T1000 (cell line): Measurements from ENCODE around the gene PACS2.
"Not testable (repeated sequence)": the region's sequence is repeated elsewhere in the genome, so short reads cannot be mapped to it uniquely, and the experiment has no call there.

Experiments used
- DNase-seq: peaks from one replicate; lab custom pipeline; 2025; ENCODE audit warnings: mixed read lengths; lab: John Stamatoyannopoulos, UW

PACS2 gene

DNA sequence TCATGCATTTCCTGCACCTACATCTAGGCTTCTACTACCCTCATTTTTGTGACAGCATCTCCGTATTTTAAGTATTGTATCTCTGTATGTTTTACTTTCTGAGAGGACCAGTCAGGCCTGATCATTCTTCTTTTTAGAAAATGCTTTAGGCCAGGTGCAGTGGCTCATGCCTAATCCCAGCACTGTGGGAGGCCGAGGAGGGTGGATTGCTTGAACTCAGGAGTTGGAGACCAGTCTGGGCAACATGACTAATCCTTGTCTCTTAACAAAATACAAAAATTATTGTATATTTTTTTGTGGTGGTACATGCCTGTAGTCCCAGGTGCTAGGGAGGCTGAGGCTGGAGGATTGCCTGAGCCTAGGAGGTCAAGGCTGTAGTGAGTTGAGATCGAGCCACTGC lies 36.9 kb downstream of the PACS2 start:
- no peak for DNase-seq

DNA sequence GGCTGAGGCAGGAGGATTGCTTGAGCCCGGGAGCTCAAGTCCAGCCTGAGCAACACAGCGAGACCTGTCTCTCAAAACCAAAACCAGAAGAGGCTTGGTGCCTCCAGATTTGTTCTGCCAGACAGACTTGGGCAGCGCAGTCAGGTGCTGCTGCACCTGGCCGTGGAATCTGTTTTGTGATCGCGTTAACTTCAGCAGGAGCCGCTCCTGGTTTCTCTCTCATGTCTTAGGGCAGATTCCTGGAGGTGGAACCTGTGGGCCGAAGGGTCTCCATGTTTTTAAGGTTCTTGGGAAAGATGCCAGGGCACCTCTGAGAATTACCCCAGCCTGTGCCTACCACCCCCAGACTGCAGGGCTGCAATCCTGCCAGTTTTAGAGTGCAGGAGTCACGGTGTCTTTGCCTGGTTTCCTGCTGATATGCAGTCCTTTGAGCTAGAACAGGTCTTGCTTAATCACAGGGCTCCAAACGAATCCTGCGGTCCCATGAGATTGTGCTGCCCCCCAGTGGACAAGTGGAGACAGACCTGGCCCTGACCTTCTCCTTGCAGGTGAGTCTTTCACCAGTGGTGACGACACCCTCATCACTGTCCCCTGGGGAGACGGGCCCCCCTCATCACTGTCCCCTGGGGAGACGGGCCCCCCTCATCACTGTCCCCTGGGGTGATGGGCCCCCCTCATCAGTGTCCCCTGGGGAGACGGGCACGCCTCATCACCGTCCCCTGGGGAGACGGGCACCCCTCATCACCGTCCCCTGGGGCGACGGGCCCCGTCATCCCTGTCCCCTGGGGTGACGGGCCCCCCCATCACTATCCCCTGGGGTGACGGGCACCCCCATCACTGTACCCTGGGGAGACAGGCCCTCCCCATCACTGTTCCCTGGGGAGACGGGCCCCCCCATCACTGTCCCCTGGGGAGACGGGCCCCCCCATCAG lies 37.6 kb downstream of the PACS2 start:
- DNase-seq, result peak; percentile 66

DNA sequence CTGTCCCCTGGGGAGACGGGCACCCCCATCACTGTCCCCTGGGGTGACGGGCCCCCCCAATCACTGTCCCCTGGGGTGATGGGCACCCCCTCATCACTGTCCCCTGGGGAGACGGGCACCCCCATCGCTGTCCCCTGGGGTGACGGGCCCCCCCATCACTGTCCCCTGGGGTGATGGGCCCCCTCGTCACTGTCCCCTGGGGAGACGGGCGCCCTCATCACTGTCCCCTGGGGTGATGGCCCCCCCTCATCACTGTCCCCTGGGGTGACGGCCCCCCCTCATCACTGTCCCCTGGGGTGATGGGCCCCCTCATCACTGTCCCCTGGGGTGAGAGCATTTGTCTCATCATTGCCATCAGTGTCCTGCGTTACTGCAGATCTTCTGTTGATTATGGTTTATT lies 38.6 kb downstream of the PACS2 start:
- no peak for DNase-seq

- no peak for DNase-seq
Observed at GRCh38 chr14:105354541-105354940, 40.0 kb downstream of the PACS2 start.

GRCh38 chr14:105355049-105355575 lies 40.6 kb downstream of the PACS2 start:
- DNase-seq, result no peak

DNA sequence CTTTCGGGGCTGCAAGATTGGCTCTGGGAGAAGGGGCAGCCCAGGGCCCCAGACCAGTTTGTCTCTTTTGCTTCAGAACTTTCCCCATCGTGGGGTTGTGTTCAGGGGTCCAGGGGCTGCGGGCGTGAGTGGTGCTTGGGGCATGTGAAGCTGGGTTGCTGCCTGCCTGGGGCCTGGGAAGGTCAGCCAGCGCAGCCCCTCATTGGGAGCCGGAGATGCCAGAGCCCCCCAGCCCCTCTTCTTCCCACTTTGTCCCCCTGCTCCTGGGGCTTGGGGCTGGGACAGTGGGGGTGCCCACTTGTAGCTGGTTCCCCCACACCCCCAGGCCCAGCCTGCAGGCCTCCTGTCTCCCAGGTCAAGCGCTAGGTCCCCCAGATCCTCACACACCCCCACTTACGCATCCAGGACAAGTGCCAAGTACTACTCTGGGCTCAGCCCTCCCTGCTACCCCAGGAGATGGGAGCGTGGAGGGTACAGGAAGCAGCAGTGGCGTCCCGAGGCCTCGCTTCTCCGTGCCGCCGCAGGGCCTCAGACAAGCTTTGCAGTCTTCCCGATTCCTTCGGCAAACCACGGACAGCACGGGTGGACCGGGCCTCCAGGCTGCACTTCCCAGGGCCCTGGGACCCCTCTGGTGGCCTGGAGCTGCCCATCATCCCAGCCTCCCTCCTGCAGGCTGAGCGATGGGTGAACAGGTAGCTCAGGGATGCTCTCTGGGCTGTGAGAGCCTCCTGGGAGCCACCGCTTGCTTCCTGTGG lies 41.5 kb downstream of the PACS2 start:
- no peak for DNase-seq

DNA sequence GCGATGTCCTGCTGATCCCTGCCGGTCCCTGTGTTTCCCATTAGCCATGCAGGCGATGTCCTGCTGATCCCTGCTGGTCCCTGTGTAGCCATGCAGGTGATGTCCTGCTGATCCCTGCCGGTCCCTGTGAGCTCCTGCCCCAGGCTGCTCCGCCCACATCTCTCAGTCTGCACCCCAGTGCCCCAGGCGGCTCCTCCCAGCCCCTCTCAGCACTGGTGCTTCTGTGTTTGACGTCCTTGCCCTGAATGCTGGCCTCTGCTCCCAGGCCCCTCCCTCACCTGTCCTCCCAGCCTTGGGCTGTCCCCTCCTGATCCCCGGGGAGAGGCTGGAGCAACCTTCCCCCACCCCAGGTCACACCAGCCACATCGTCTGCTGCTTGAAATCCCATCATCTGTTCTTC lies 42.4 kb downstream of the PACS2 start:
- DNase-seq, result no peak

GRCh38 chr14:105357626-105358025 lies 43.1 kb downstream of the PACS2 start:
- DNase-seq, result no peak

DNA sequence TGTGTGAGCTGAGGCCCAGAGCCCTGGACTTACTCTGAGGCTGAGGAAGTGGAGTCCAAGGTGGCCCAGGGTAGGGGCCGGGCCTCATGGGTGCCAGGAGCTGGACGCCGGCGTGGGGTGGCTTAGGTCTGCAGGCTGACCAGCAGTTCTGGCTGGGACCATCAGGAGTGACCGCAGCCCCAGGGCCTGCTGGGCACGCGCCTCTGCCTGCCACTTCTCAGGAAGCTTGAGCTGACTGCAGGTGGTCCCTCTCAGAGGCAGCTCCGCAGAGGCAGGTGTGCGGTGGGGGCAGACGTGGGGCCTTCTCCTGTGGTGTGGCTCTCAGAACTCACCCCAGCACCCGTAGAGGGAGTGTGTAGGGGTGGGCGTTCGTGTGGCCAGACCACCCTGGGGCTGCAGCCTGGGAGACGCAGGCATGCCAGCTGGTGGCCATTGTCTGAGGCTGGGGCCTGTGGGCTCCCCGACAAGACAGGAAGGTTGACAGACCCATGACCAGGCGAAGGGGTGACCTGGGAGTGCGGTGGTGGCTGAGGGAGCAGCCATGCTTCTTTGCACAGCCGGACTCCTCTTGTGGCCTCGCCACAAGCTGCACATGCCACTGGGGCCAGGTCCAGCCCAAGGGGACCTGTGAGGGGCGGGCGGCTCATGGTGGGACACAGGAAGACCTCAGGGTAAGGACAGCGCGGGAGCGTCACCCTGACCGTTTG lies 43.7 kb downstream of the PACS2 start:
- DNase-seq, result no peak

DNA sequence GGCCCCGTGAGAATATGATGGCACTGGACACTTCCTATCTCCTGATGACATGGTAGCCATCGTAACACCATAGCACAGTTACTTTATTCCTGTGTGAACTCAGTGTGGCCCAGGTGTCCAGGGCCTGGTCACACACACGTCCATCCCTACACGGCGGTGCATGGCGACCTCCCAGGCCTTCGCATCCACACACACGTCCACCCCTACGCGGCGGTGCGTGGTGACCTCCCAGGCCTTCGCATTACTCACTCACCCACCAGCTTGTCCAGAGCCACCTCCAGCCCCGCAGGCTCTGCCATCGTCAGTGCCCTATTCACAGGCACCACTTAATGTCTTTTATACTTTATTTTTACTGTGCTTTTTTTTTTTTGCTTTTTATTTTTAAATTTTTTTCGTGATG lies 44.4 kb downstream of the PACS2 start:
- DNase-seq, result no peak

DNA sequence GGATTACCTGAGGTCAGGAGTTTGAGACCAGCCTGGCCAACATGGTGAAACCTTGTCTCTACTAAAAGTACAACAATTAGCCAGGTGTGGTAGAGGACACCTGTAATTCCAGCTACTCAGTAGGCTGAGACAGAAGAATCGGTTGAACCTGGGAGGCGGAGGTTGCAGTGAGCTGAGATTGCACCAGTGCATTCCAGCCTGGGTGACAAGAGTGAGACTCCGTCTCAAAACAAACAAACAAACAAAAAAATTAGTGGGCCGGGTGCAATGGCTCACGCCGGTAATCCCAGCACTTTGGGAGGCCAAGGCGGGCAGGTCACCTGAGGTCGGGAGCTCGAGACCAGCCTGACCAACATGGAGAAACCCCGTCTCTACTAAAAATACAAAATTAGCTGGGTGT lies 46.9 kb downstream of the PACS2 start:
- not testable (repeated sequence) for DNase-seq

DNA sequence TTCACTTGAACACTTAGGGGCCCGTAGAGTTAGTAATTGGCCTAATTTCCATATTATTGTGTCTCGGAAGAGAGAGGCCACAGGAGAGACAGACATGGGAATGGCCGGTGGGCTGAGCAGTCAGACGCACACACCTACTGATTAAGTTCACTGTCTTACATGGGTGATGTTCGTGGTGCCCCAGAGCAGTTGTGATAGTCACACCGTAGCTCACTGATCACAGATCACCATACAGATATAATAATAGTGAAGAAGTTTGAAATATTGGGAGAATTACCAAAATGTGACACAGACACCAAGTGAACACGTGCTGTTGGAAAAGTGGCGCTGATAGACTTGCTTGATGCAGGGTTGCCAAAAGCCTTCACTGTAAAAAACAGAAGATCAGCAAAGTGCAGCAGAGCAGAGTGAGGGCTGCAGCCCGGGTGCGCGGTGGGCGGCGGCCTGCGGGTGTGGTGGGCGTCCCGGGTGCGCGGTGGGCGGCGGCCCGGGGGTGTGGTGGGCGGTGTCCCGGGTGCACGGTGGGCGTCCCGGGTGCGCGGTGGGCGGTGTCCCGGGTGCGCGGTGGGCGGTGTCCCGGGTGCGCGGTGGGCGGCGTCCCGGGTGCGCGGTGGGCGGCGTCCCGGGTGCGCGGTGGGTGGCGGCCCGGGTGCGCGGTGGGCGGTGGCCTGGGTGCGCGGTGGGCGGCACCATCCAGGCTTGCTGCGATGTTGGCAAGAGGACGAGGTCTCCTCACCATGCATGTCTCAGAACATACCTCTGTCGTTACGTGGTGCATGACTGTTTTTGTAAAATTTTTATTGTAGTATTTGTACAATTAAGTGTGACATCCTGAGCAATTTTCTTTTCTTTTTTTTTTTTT lies 49.5 kb downstream of the PACS2 start:
- peak; percentile 38 for DNase-seq

- no peak for DNase-seq
Observed at GRCh38 chr14:105365101-105365500, 50.6 kb downstream of the PACS2 start.

DNA sequence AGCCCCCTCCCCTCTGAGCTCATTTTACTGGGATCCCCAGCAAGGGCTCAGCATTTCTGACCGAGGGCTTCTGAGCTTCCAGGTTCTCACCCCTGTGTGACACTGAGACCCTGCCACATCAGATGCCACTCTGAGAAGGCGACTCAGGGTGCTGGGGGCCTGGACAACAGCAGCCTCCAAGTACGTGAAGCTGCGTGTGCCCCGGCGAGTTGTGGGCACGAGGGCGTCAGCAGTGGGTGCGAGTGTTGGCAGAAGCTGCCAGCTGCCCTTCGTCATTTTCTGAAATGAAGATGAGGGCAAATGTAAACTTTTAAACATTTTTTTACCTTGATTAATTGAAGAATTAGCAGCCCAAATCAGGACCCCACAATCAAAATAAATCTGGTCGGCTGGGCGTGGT lies 51.1 kb downstream of the PACS2 start:
- no peak for DNase-seq

DNA sequence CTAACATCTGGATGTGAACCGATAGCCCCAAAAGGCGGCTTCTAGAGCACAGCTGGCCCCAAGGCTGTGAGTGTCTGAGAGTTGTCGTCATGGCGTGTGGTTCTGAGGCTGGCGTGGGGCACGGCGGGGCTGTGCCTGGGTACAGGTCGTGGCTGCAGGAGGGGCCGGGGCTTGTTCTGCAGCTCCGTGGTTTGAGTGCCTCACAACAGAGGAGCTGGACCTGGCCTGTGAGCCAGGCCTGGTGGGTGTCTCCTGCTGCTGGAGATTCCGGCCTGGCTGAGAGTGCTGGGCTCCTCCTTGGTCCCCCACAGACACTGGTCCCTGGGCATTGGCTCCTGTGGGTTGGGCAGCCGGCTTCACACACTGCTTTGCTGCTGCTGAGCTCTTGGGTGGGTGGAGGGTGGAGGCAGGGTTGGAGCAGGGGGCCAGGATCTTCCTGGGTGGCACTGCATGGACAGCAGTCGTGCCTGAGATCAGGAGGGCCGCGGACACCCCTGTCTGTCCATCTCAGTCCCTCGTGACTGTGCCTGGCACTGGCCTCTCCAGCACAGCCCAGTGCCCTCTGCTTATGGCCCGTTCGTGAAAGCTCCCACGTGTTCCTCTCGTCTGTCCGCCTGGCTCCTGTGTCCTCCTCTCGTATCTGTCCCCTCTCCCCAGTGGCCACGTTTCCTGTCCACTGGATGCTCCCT lies 52.0 kb downstream of the PACS2 start:
- no peak for DNase-seq

DNA sequence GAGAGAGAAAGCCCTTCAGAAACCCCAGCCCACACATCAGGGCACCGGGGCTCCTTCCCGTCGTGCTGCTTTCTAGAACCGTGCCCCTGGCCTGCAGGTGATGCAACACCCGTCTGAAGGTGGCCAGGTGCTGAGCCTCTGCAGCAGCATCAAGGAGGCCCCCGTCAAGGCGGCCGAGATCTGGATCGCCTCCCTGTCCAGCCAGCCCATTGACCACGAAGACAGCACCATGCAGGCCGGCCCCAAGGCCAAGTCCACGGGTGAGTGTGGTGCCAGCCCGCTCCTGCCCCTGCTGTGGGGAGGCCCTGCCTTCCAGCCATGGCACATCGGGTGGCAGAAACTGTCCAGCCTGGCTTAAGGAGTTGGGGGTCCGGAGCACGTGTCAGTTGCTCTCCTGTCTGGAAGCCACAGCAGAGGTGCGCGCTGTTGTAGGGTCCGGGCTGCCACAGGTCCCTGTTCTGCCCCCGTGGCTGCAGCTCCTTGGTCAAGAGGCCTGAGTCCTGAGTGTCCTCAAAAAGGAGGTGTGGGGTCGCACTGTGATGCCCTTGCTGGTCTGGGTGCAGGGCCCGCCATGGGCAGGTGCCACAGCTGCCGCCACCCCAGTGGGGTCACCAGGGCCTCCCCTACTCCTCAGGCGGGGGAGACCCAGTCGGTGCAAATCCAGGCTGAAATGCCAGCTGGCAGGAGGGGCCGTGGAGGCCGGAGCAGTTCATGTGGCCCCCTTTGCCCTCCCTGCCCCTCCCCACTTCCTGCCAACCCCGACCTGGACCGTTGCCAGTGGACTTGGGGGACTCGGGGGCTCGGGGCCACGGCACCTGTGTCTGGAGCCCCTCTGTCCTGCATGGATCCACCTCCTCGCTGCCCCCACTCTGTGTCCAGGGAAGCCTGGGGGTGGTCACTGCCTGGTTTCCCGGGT lies 52.8 kb downstream of the PACS2 start:
- no peak for DNase-seq

DNA sequence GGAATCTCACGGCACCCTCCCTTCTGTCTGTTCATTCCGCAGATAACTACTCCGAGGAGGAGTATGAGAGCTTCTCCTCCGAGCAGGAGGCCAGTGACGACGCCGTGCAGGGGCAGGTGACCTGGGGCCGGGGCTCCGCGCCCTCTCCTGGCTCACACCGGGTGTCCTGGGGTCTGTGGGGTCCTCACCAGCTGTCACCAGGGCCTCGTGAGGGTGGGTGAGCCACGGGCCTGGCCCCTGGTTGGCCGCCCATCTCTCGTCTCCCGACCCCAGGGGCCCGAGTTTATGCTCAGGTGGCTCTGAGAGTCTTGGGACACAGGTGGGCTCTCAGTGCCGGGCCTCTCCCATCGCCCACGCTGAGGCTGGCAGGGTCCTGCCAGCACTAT lies 53.5 kb downstream of the PACS2 start:
- no peak for DNase-seq

- no peak for DNase-seq
Observed at GRCh38 chr14:105368426-105368825, 53.9 kb downstream of the PACS2 start.

DNA sequence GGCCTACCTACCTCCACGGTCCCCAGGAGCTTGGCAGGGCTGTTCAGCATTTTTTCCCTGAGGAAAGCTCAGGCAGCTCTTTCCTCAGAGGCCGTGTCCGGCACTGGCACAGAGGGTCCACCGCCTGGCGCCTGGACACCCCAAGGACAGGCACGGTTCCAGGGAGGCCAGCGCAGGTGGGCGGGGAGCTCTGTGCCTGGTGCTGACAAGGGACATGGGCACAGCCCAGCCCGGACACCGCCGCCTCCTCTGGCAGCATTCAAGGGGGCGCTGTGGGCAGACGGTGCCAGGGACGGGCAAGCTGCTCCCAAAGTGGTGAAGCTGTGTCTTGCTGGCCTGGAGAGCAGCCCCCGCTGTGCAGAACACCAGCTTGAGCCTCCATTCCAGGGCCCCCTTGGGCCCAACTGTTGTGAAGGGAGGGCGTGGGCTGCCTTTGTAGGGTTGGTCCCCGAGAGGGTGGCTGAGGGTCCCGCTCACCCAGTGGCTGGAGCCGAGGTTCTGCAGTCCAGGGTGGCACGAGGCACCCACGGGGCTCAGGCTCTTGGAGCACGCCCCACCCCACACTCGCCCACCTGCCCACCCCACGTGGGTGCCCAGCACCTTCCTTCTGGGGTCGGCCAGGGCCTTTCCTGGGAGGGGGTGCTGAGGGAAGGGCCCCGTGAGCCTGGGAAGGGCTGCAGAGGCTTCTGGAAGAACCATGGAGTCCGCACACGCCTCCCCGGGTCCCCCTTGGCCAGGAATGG lies 54.5 kb downstream of the PACS2 start:
- no peak for DNase-seq
